Neural cell (in vitro differentiated cells): ENCODE results near the gene ADAMTS4. TPM values are rescaled to one million over a fixed set of nuclear protein-coding genes. Genes with fewer than 3 reads are reported as not detected.

ENCODE experiments used
- H2AFZ ChIP-seq: fragments of 200-600, 300-800 bp; sonication (generic), shearing (Covaris generic); 2 replicates; pipeline ENCODE4 v1.6.0; 2014; ENCODE audit warnings: low read depth, mild to moderate bottlenecking, antibody characterized with exemption, low read length, moderate library complexity
- H3F3A ChIP-seq: fragments of 200-600 bp; shearing (Covaris generic); 2 replicates; pipeline ENCODE4 v1.6.1; 2016; ENCODE audit warnings: mild to moderate bottlenecking, moderate library complexity, mixed read lengths, antibody characterized with exemption, low read length; ENCODE audit not compliant: insufficient read depth, poor library complexity, severe bottlenecking
- H3K27ac ChIP-seq: fragments of 200-600, 300-800 bp; sonication (generic), shearing (Covaris generic); 2 replicates; pipeline ENCODE4 v1.5.1; 2014; ENCODE audit warnings: mild to moderate bottlenecking, low read length, moderate library complexity
- H3K27me3 ChIP-seq: fragments of 300-800, 200-600 bp; sonication (generic), shearing (Covaris generic); 2 replicates; pipeline ENCODE4 v1.6.0; 2014; ENCODE audit warnings: mild to moderate bottlenecking, low read depth, low read length, moderate library complexity; ENCODE audit not compliant: insufficient read depth
- H3K36me3 ChIP-seq: fragments of 300-800, 200-600 bp; sonication (generic), shearing (Covaris generic); 2 replicates; pipeline ENCODE4 v1.5.1; 2014; ENCODE audit warnings: mild to moderate bottlenecking, antibody characterized with exemption, low read length, moderate library complexity; ENCODE audit not compliant: insufficient read depth
- H3K4me2 ChIP-seq: fragments of 300-800, 200-600 bp; sonication (generic), shearing (Covaris generic); 2 replicates; pipeline ENCODE4 v1.6.0; 2014; ENCODE audit warnings: mild to moderate bottlenecking, low read length
- H3K4me3 ChIP-seq: fragments of 300-800, 200-600 bp; sonication (generic), shearing (Covaris generic); 2 replicates; pipeline ENCODE4 v1.5.1; 2014; ENCODE audit warnings: mild to moderate bottlenecking, low read length, moderate library complexity
- H3K79me2 ChIP-seq: fragments of 200-600 bp; shearing (Covaris generic); replicated peaks from 2 replicates; pipeline ENCODE4 v1.6.0; 2014; ENCODE audit warnings: mild to moderate bottlenecking, low read length, moderate library complexity; ENCODE audit not compliant: insufficient read depth
- H3K9ac ChIP-seq: fragments of 300-800, 200-600 bp; sonication (generic), shearing (Covaris generic); 2 replicates; pipeline ENCODE4 v1.6.1; 2016; ENCODE audit warnings: mild to moderate bottlenecking, low read length, mixed read lengths
- H3K9me2 ChIP-seq: fragments of 200-600 bp; shearing (Covaris generic); 2 replicates; pipeline ENCODE4 v1.6.1; 2016; ENCODE audit warnings: mild to moderate bottlenecking, low read length, mixed read lengths; ENCODE audit not compliant: insufficient read depth
- H3K9me3 ChIP-seq: fragments of 200-600, 300-800 bp; sonication (generic), shearing (Covaris generic); 2 replicates; pipeline ENCODE4 v1.6.1; 2016; ENCODE audit warnings: mild to moderate bottlenecking, mixed run types, low read length, moderate library complexity, mixed read lengths
- H4K20me1 ChIP-seq: fragments of 200-600 bp; shearing (Covaris generic); 2 replicates; pipeline ENCODE4 v1.6.1; 2016; ENCODE audit warnings: mild to moderate bottlenecking, mixed run types; ENCODE audit not compliant: insufficient read depth
- CTCF ChIP-seq: fragments of 450-650 bp; IDR thresholded peaks from 2 replicates; pipeline ENCODE4 v1.5.1; 2014; ENCODE audit warnings: antibody characterized with exemption, mild to moderate bottlenecking, moderate library complexity; ENCODE audit not compliant: poor library complexity, severe bottlenecking
- EP300 ChIP-seq: fragments of 450-650 bp; conservative IDR thresholded peaks from 2 replicates; pipeline ENCODE4 v1.6.1; 2014; ENCODE audit warnings: antibody characterized with exemption, mild to moderate bottlenecking, moderate library complexity; ENCODE audit not compliant: poor library complexity, severe bottlenecking
- EZH2 ChIP-seq: fragments of 200-600, 300-800 bp; shearing (Covaris generic), sonication (generic); IDR thresholded peaks from 2 replicates; pipeline ENCODE4 v1.6.1; 2014; ENCODE audit warnings: antibody characterized with exemption, low read length, borderline replicate concordance, mild to moderate bottlenecking; ENCODE audit not compliant: insufficient read depth, poor library complexity, severe bottlenecking
- MXI1 ChIP-seq: fragments of 450-650 bp; conservative IDR thresholded peaks from 2 replicates; pipeline ENCODE4 v1.6.1; 2014; ENCODE audit warnings: antibody characterized with exemption, mild to moderate bottlenecking; ENCODE audit not compliant: poor library complexity, severe bottlenecking
- POLR2AphosphoS5 ChIP-seq: IDR thresholded peaks from 2 replicates; pipeline ENCODE4 v1.6.1; 2012
- RAD21 ChIP-seq: fragments of 450-650 bp; conservative IDR thresholded peaks from 2 replicates; pipeline ENCODE4 v1.6.1; 2014; ENCODE audit warnings: antibody characterized with exemption, mild to moderate bottlenecking, moderate library complexity
- REST ChIP-seq: IDR thresholded peaks from 2 replicates; pipeline ENCODE4 v1.6.1; 2012; ENCODE audit warnings: borderline replicate concordance
- SMC3 ChIP-seq: fragments of 450-650 bp; conservative IDR thresholded peaks from 2 replicates; pipeline ENCODE4 v1.6.1; 2014; ENCODE audit warnings: antibody characterized with exemption, mild to moderate bottlenecking, moderate library complexity; ENCODE audit not compliant: poor library complexity
- TAF1 ChIP-seq: IDR thresholded peaks from 2 replicates; pipeline ENCODE4 v1.6.1; 2012; ENCODE audit warnings: low read depth
- polyA plus RNA-seq: library from polyadenylated mRNA; depleted of rRNA; stranded (reverse); fragments of >200 nt; gene quantifications from 2 replicates; pipeline ENCODE4 v1.2.3, GENCODE V29; 2014

Gene ADAMTS4
- polyA plus RNA-seq, 1 donor from 2014 or later: 0.04 TPM

DNA sequence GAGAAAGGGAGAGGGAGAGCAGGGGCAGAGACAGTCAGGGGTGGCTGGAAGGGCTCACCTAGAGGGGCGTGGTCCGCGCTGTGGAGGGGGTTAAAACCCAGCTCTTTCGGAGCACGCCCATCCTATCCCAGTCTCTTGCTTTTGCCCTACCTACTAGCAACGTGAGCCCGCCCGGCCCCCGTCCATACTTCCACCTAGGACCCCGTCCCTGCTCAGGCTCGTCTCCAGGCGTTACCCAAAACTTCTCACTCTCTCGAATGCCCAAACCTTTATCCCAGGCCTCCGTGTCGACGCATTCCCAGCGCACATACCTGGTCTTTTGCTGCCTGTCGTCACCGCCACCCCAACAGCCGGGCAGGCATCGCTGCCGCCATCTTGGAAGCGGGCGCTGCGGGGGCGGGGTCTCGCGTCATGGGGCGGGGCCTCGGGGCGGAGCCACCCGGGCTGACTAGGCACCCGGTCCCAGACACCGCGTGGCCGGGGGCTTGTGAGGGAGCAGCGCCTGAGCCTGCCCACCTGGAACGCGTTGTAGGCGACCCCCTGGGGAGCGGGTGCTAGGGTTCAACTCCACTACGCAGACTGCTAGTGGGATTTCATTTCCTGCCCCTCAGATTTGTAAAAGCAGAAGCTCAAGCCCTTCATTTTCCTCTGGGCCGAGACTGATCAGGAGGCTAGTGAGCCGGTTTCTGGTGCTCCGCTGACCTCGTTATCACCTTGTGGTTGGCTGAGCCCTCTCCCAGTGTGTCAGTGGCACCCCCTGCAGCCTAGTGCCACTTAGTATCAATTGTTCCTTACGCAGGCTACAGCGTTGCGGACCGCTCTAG is 21.5 kb downstream of the ADAMTS4 start, which contains the start of gene B4GALT3:
Gene B4GALT3, minus strand, starts transcription at position 396 of the 824 bp plus-strand sequence. CDS start 1,447 bp downstream, outside the sequence.
- Histone ChIP-seq H3K9me3 (no peaks in the 10 kb centered on the region), H3F3A (no peaks in the 10 kb centered on the region), H3K36me3 (no peaks in the 10 kb centered on the region), H2AFZ (peak within 1 kb of the TSS; percentile 61), H3K9me2 (no peaks in the 10 kb centered on the region), H3K4me3 (peak within 1 kb of the TSS; percentile 78), H3K4me2 (peak within 1 kb of the TSS; percentile 81), H3K9ac (peak within 1 kb of the TSS; percentile 81), H3K79me2 (peaks cover 6% of the 10 kb centered on the region), H3K27me3 (no peaks in the 10 kb centered on the region), H4K20me1 (no peaks in the 10 kb centered on the region), H3K27ac (peak within 1 kb of the TSS; percentile 63)
- TF ChIP-seq POLR2AphosphoS5 (peak; percentile 87), EZH2 (no peak), EP300 (no peak), TAF1 (peak; percentile 93), CTCF (peak; percentile 41), RAD21 (peak; percentile 4), REST (peak; percentile 14), MXI1 (peak; percentile 80)

DNA sequence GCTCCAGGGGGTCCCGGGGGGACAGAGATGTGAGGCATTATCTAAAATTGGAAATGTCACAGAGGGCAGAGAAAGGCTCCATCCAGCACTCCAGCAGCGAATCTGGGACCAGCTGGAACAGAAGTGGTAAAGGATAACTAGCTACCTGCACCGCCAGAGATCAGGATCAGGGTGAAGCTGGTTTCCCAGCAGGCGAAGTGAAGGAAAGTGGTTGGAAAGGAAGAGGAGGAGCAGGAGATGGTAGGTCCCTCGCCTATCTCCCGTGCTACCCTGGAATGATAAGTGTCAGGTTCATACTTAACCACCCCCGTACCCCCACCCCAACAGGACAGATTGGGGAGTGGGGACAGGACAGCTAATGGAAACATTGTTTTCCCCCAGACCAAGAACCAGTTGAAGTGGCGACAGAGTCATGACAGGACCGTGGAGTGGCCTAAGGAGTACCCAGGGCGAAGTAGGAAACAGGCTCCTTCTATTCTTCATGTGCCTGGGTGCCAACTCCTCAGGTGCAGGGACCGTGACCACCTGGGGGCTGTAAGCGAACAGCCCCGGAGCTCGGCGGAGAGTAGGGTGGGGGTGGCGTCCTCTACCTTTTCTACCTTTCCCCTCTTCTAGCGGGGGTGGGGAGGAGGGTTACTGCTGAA is 22.3 kb downstream of the ADAMTS4 start:
- Histone ChIP-seq H4K20me1 (no peaks in the 10 kb centered on the region), H3F3A (no peaks in the 10 kb centered on the region), H3K79me2 (peaks cover 6% of the 10 kb centered on the region), H3K36me3 (no peaks in the 10 kb centered on the region), H3K9me3 (no peaks in the 10 kb centered on the region), H3K27ac (peak overlapping the region; percentile 63), H3K4me3 (peak overlapping the region; percentile 78), H3K27me3 (no peaks in the 10 kb centered on the region), H3K9me2 (no peaks in the 10 kb centered on the region), H3K4me2 (peak overlapping the region; percentile 81), H2AFZ (peak overlapping the region; percentile 61), H3K9ac (peak overlapping the region; percentile 81)
- no peak for TF ChIP-seq POLR2AphosphoS5
- TF ChIP-seq EP300: no peak
- no peak for TF ChIP-seq RAD21
- TF ChIP-seq SMC3: no peak
- no peak for TF ChIP-seq TAF1
- TF ChIP-seq EZH2: no peak
- no peak for TF ChIP-seq MXI1
- TF ChIP-seq REST: no peak
- no peak for TF ChIP-seq CTCF
